Hippocampal formation (tissue), 2 donors: ENCODE data around the gene TEX10.
A peak's percentile ranks its signal among the peaks of the same experiment; 100 is the strongest.
"Not testable (repeated sequence)": the region's sequence is repeated elsewhere in the genome, so short reads cannot be mapped to it uniquely, and the experiment has no call there.

Experiments used
- DNase-seq, 2 donors: peaks; one replicate each; lab custom pipeline; 2025; lab: John Stamatoyannopoulos, UW

TEX10 gene

GRCh38 chr9:100352727-100353505, at the start of gene TEX10:
TSS of gene TEX10 (minus strand) at chr9:100352942. CDS start at chr9:100349363, 3,579 bp downstream.
- peak; percentile 76 to 84 for DNase-seq

- DNase-seq = no peak
Measured at GRCh38 chr9:100401042-100401441, 48.3 kb upstream of the TEX10 start.

GRCh38 chr9:100397529-100398266, 45.0 kb upstream of the TEX10 start:
- no peak for DNase-seq

- no peak for DNase-seq
Measured at GRCh38 chr9:100396769-100397168, 44.0 kb upstream of the TEX10 start.

- DNase-seq = no peak
Measured at GRCh38 chr9:100394816-100395215, 42.1 kb upstream of the TEX10 start.

- DNase-seq = no peak
Measured at GRCh38 chr9:100394032-100394695, 41.4 kb upstream of the TEX10 start.

GRCh38 chr9:100392989-100393388, 40.2 kb upstream of the TEX10 start:
- DNase-seq = not testable (repeated sequence)

- no peak for DNase-seq
Measured at GRCh38 chr9:100379862-100380261, 27.1 kb upstream of the TEX10 start.

GRCh38 chr9:100377015-100377414, 24.3 kb upstream of the TEX10 start:
- no peak for DNase-seq

GRCh38 chr9:100375658-100376057, 22.9 kb upstream of the TEX10 start:
- no peak for DNase-seq

GRCh38 chr9:100372648-100373047, 19.9 kb upstream of the TEX10 start:
- no peak for DNase-seq

- no peak for DNase-seq
Measured at GRCh38 chr9:100370064-100370723, 17.5 kb upstream of the TEX10 start.

- no peak for DNase-seq
Measured at GRCh38 chr9:100368672-100369071, 15.9 kb upstream of the TEX10 start.

GRCh38 chr9:100366121-100366520, 13.4 kb upstream of the TEX10 start:
- no peak for DNase-seq

- no peak for DNase-seq
Measured at GRCh38 chr9:100364013-100364412, 11.3 kb upstream of the TEX10 start.

- DNase-seq = no peak
Measured at GRCh38 chr9:100359057-100359456, 6.3 kb upstream of the TEX10 start.

GRCh38 chr9:100357501-100357900, 4.8 kb upstream of the TEX10 start:
- no peak for DNase-seq

- no peak for DNase-seq
Measured at GRCh38 chr9:100355561-100355960, 2.8 kb upstream of the TEX10 start.

- no peak for DNase-seq
Measured at GRCh38 chr9:100354121-100354800, 1.5 kb upstream of the TEX10 start.

- DNase-seq = peak in 1 of 2 donors; percentile 31
Measured at GRCh38 chr9:100352201-100352726, 478 bp downstream of the TEX10 start.

GRCh38 chr9:100351508-100351907, 1.2 kb downstream of the TEX10 start:
- no peak for DNase-seq
